Measurements from ENCODE around the gene MACROD2. TPM values are rescaled to one million over a fixed set of nuclear protein-coding genes. Genes with fewer than 3 reads are reported as not detected.

The MACROD2 gene
- total RNA-seq, 1 donor from 2014 or later, result 4.2 TPM

GRCh38 chr20:14570811-14571210, 575.5 kb downstream of the MACROD2 start:
- intact Hi-C loops (cut with DNase I), result no loop called here
- ATAC-seq (ENCODE audit: poor library complexity), result no peak

GRCh38 chr20:14573676-14574075, 578.4 kb downstream of the MACROD2 start:
- DNase-seq (no peak), ATAC-seq (ENCODE audit: poor library complexity) (no peak)
- intact Hi-C loops (cut with DNase I), result no loop called here

More at GRCh38 chr20:14570811-14571210, 575.5 kb downstream of the MACROD2 start:
- DNase-seq, result no peak

GRCh38 chr20:14576196-14576877, 581.0 kb downstream of the MACROD2 start:
- intact Hi-C loops (cut with DNase I), result no loop called here
- DNase-seq (no peak), ATAC-seq (ENCODE audit: poor library complexity) (no peak)

- DNase-seq (no peak), ATAC-seq (ENCODE audit: poor library complexity) (no peak)
- intact Hi-C loops (cut with DNase I), result no loop called here
Observed at GRCh38 chr20:14580418-14581074, 585.2 kb downstream of the MACROD2 start.

- intact Hi-C loops (cut with DNase I), result no loop called here
- no peak for ATAC-seq (ENCODE audit: poor library complexity)
Observed at GRCh38 chr20:14581731-14582130, 586.4 kb downstream of the MACROD2 start.

GRCh38 chr20:14582855-14583254, 587.5 kb downstream of the MACROD2 start:
- no peak for DNase-seq
- intact Hi-C loops (cut with DNase I), result no loop called here
- no peak for ATAC-seq (ENCODE audit: poor library complexity)

More at GRCh38 chr20:14581731-14582130, 586.4 kb downstream of the MACROD2 start:
- no peak for DNase-seq

- no peak for ATAC-seq (ENCODE audit: poor library complexity)
- intact Hi-C loops (cut with DNase I), result no loop called here
- no peak for DNase-seq
Observed at GRCh38 chr20:14583413-14583812, 588.1 kb downstream of the MACROD2 start.

GRCh38 chr20:14589383-14589782, 594.1 kb downstream of the MACROD2 start:
- no peak for DNase-seq
- intact Hi-C loops (cut with DNase I), result no loop called here
- ATAC-seq (ENCODE audit: poor library complexity), result no peak

GRCh38 chr20:14595051-14595450, 599.7 kb downstream of the MACROD2 start:
- ATAC-seq (ENCODE audit: poor library complexity) (no peak), DNase-seq (no peak)
- intact Hi-C loops (cut with DNase I), result no loop called here

GRCh38 chr20:14597206-14597715, 601.9 kb downstream of the MACROD2 start:
- DNase-seq, result no peak
- intact Hi-C loops (cut with DNase I), result no loop called here
- ATAC-seq (ENCODE audit: poor library complexity), result no peak

- DNase-seq (no peak), ATAC-seq (ENCODE audit: poor library complexity) (no peak)
- intact Hi-C loops (cut with DNase I), result no loop called here
Observed at GRCh38 chr20:14599613-14600012, 604.3 kb downstream of the MACROD2 start.

- DNase-seq (no peak), ATAC-seq (ENCODE audit: poor library complexity) (no peak)
- intact Hi-C loops (cut with DNase I), result no loop called here
Observed at GRCh38 chr20:14600527-14600926, 605.2 kb downstream of the MACROD2 start.

GRCh38 chr20:14604143-14604542, 608.8 kb downstream of the MACROD2 start:
- DNase-seq (no peak), ATAC-seq (ENCODE audit: poor library complexity) (no peak)
- intact Hi-C loops (cut with DNase I), result no loop called here

- intact Hi-C loops (cut with DNase I), result no loop called here
- no peak for DNase-seq
- ATAC-seq (ENCODE audit: poor library complexity), result no peak
Observed at GRCh38 chr20:14609328-14610221, 614.3 kb downstream of the MACROD2 start.

- intact Hi-C loops (cut with DNase I), result no loop called here
- no peak for ATAC-seq (ENCODE audit: poor library complexity)
- DNase-seq, result no peak
Observed at GRCh38 chr20:14611479-14611878, 616.2 kb downstream of the MACROD2 start.

GRCh38 chr20:14612391-14612790, 617.1 kb downstream of the MACROD2 start:
- DNase-seq (no peak), ATAC-seq (ENCODE audit: poor library complexity) (no peak)
- intact Hi-C loops (cut with DNase I), result no loop called here

- DNase-seq, result no peak
- no peak for ATAC-seq (ENCODE audit: poor library complexity)
- intact Hi-C loops (cut with DNase I), result no loop called here
Observed at GRCh38 chr20:14616003-14616402, 620.7 kb downstream of the MACROD2 start.

- no peak for ATAC-seq (ENCODE audit: poor library complexity)
Observed at GRCh38 chr20:14617123-14617522, 621.8 kb downstream of the MACROD2 start.

GRCh38 chr20:14619411-14619810, 624.1 kb downstream of the MACROD2 start:
- intact Hi-C loops (cut with DNase I), result no loop called here
- ATAC-seq (ENCODE audit: poor library complexity) (no peak), DNase-seq (no peak)

More at GRCh38 chr20:14617123-14617522, 621.8 kb downstream of the MACROD2 start:
- no peak for DNase-seq
- intact Hi-C loops (cut with DNase I), result no loop called here
